Hippocampal formation (tissue), 2 donors: Measurements from ENCODE around the gene MYH7.
"Not testable (repeated sequence)": the region's sequence is repeated elsewhere in the genome, so short reads cannot be mapped to it uniquely, and the experiment has no call there.

Experiments
- DNase-seq, 2 donors: peaks; one replicate each; lab custom pipeline; 2025; lab: John Stamatoyannopoulos, UW

The MYH7 gene

DNA sequence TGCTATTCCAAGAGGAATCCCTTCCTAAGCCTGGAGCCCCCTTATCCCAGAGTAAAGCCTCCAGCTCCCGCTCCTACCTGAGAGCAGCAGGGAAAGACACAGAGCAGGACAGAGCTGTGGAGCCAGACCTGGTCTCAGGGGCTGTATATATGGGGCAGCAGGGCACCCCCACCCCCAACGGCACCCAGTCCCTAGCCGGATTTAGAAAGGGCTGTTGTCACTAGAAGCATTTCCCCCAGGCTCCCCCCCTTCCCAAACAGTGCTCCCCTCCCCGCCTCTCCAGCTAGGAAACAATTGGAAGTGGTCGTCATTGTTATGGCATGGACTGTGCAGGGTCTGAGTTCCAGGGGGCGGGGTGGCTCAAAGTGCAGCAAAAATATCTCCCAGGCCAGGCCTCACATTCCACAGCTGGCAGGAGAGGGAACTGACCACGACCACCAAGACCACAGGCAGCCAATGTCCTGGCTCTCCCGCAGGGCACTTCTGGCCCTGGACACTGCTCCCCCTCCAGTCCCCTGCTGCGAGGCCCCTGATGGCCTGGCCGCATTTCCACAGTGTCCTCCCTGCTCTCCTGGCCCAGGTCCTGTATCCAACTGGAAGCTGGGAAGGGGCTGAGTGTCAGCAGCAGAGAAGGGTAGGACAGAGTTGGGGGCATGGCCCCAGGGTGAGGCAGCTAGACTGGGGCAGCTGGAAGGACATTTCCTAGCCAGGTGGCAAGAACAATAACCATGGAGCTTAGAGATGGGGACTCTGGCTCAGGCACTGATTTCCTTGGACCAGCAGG is at the start of gene MYH7:
Gene MYH7, minus strand, starts transcription at position 118 of the 784 bp plus-strand sequence. CDS start 1,928 bp downstream, outside the sequence.
- DNase-seq = peak in 1 of 2 donors; percentile 4

DNA sequence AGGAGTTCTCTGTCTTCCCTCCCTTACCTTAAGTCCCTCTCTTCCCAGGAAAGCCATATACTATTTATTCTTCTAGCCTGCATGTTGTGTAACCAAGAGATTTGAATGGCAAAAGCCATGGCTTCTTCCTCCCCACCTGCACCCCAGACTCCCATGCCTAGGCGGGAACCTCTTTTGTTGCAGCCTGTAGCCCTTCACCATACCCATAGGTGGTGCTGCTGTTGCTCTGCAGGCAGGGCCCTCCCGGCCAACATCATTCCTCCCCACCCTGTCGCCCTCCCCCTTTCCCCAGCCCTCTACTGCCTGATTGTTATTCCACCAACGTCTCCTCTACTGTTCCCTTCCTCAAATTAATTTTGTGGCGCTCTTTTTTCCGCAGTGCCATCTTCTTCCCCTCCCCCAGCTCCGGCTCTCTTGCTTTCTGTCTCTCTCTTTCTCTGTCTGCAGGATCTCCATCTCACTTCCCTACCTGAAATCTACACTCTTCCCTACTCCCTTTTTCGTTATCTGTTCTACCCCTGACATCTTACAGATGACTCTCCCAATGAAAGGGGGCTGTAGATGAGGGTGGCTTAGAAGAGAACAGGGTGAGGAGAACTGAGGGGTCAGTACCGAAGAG is 47.9 kb upstream of the MYH7 start:
- peak; percentile 73 to 79 for DNase-seq

GRCh38 chr14:23482823-23483148 is 47.3 kb upstream of the MYH7 start:
- no peak for DNase-seq

GRCh38 chr14:23481979-23482822 is 46.7 kb upstream of the MYH7 start:
- no peak for DNase-seq

DNA sequence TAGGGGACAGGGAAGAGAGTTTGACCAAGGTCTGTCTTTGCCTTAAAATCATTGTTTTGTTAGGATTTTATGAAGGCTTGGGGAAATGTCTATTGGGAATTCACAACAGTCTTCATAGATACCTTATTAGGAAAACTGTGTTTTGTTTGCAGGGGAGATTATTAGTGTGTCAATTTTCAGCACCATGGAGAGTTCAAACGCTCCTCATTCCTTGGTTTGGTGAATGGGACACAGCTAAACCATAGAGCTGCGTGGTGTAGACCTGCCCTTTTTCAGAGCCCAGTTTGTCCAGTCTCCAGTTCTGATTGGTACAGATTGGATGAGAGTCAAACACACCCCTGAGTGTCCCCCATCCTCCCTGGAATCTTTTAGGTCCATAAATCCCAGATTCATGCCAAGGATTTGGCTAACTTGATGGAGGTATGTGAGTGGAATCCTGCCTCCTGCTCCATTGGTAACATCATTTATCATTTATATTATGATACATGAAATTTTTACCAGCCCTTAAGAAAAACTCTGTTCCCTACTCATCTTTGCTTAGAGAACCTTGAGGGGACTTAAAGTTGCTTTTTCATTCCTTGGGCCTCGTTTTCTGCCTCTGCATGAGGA is 46.0 kb upstream of the MYH7 start:
- no peak for DNase-seq

DNA sequence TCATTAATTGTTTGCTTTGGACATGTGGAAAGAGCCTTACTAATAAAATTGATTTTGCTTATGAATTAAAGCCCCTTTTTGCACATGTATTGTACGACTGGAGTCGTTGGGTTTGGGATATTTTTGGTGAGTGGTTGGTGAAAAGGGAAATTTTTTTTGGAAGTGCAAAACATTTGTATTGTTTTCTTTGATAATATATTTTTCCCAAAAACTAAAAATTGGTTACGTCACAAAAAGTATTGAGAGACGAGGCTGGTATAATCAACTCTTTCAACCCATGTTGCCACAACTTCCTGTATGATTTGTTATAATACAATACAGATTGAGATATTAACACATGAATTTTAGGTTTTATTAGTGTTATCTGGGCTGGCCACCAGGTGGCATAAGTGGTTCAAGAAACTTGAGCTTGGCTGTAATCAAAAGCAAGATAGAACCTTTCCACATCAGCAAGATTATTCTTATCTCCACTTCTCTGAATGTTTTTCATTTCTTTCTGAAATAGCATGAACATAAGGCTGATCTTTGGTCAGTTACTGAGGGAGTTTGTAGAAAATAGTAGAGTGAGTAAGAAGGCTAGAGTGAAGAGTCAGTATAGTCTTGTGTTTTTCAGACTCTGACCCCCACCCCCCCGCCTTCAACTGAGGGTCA is 42.8 kb upstream of the MYH7 start:
- peak; percentile 19 to 52 for DNase-seq

DNA sequence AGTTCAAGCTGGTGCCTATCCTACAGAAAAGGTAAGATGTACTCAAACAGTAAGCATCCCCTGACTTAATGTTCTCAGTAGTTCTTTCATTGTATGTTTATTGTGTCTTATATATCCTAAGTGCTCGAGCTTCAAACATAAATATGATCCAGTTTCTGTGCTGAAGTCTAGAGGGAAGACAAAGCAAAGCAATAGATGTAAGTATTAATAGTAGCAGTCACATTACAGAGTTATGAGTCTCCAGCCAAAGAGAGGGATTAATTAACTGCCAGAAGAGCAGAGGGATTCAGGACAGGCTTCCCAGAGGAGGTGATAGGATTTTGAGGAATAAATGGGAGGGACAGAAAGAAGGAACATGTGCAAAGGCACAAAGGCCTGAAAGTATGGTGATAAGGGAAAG is 35.5 kb upstream of the MYH7 start:
- no peak for DNase-seq

- DNase-seq = no peak
Observed at GRCh38 chr14:23469906-23470403, 34.5 kb upstream of the MYH7 start.

DNA sequence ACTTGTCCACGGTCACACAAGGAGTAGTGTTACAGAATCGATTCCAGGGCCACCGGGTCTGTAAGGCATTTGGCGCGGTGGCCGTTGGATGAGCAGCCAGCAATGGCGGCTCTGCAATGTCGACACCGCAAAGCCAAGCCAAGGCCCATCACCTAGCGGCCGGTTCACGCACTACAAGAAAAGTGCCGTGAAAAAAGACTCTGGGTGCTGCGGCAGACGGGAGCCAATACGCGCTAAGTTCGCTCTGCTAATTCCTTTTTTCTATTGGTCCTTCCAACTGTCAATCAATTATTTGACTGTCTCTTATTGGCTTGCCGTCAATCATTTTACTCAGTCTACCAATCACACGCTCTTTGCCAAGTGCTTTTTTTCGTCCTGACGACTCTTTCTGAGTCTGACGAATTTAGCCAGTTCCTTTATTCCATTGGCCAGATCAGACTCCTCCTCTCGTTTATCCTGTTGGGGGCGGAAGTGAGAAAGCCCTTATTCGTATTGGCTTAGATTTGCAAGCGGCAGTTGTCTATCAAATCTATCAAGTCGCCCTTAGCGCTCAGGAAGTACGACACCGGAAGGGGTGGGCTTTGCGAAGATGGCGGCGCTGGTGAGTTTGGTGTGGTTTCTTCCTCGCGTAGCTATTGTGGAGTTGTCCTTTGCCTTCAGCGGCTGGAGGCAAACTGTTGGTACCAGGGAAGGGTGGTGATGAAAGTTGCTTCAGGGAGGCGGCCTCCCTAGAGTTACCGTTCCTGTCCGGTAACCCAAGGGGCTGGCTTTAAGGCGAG is 33.9 kb upstream of the MYH7 start, which contains the start of gene NGDN:
Gene NGDN, plus strand, starts transcription at position 577 of the 779 bp plus-strand sequence. Its CDS starts 13 bp downstream, at position 590.
- DNase-seq = peak; percentile 94 to 100

GRCh38 chr14:23468704-23469126 is 33.3 kb upstream of the MYH7 start:
- no peak for DNase-seq

DNA sequence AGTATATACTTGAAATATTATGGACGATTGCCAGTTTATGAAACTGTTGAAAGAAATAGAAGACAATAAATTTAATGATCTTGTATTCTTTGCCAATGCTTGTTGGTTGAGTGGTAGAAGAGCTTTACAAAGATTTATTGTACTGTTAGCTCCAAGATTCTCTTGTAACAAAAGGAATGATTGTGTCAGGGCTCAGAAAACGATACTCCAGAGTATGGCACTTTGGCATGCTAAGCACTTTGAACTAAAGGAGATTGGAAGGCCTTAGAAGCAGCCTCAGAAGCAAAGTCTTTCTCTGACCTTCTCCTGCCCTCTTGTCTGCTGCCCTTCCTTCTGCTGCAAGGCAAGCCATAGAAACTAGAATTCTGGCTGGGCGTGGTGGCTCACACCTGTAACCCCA is 29.8 kb upstream of the MYH7 start:
- DNase-seq = no peak

DNA sequence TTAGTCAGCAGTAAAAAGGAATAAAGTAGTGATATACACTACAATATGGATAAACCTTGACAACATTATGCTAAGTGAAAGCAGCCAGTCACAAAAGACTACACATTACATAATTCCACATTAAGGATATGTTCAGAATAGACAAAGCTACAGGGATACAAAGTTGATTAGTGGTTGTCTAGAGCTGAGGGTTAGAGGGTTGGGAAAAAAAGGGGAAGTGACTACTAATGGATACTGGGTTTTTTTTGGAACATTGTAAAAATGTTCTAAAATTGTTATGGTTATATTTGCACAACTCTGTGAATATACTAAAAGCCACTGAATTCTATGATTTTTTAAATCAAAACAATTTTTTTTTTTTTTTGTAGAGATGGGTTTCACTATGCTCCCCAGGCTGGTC is 29.2 kb upstream of the MYH7 start:
- no peak for DNase-seq

- no peak for DNase-seq
Observed at GRCh38 chr14:23460960-23461359, 25.5 kb upstream of the MYH7 start.

- no peak for DNase-seq
Observed at GRCh38 chr14:23457587-23458445, 22.4 kb upstream of the MYH7 start.

GRCh38 chr14:23456883-23457586 is 21.6 kb upstream of the MYH7 start:
- not testable (repeated sequence) for DNase-seq

DNA sequence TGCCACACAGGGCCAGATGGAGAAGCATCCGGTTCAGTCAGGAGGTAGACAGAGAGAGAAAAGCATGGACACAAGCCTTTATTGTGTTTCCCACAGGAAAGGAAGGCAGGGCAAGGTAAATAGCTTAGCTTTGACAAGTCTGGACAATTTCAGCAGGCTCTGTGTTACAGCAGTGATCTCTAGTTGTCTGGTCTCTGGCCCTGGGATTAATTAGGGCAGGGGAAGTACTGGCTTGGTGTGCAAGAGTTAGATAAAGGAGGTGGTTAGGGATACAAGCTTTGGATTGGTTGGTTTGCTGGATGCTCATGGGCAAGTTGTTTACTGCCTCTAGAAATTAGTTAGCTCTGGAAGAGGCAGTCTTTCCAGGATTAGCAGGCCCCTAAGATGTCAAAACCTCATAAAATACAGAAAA is 19.0 kb upstream of the MYH7 start:
- DNase-seq = no peak

DNA sequence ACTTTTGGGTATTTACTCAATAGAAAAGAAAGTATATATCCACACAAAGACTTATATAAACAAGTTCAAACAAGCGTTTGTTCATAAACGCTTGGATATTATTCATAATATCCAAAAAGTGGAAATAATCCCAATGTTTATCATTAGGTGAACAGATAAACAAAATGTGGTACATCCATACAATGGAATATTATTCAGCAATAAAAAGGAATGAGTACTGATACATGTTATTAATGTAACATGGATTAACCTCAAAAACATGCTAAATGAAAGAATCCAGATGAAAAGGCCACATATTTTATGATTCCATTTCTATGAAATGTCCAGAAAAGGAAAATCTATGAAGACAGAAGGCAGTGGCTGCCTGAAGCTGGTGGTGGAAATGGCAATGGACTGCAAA is 16.8 kb upstream of the MYH7 start:
- no peak for DNase-seq

DNA sequence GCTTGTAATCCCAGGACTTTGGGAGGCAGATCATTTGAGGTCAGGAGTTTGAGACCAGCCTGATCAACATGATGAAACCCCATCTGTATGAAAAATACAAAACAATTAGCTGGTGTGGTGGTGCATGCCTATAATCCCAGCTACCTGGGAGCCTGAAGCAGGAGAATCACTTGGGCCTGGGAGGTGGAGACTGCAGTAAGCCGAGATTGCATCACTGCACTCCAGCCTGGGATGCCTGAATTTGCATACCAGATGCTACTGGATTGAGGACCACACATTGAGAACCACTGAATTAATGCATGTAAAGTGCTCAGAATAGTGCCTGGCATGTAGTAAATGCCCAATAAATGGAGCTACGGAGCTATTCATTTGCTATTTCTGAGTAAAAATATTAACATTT is 14.9 kb upstream of the MYH7 start:
- DNase-seq = no peak

- no peak for DNase-seq
Observed at GRCh38 chr14:23449314-23449713, 13.9 kb upstream of the MYH7 start.
